ENCODE data around the gene DLG5.

Gene DLG5

GRCh38 chr10:77899080-77899477, 27.5 kb downstream of the DLG5 start:
- H3K4me3 ChIP-seq (ENCODE audit: low read depth, low read length) = no peak overlapping the region
- peak overlapping the region; percentile 33 for H2AK5ac ChIP-seq (ENCODE audit: low read length)
- H3K27me3 ChIP-seq (ENCODE audit: insufficient read depth, low read length) = no peaks in the 10 kb centered on the region
- peak overlapping the region; percentile 31 for H2BK120ac ChIP-seq (ENCODE audit: insufficient read depth, low read length, poor library complexity)
- peak overlapping the region; percentile 56 for H2BK12ac ChIP-seq (ENCODE audit: low read length)
- H3K14ac ChIP-seq (ENCODE audit: low read length) = peak overlapping the region; percentile 31
- peak overlapping the region; percentile 40 for H3K18ac ChIP-seq (ENCODE audit: low read length)
- H2AFZ ChIP-seq (ENCODE audit: insufficient read depth, low read length, poor library complexity) = no peak overlapping the region
- no peak overlapping the region for H4K12ac ChIP-seq (ENCODE audit: low read depth, low read length)
- no peak overlapping the region for H3K4me2 ChIP-seq (ENCODE audit: low read length)
- no peak overlapping the region for H3K23ac ChIP-seq (ENCODE audit: low read length)
- H3K4me1 ChIP-seq (ENCODE audit: control insufficient read depth in 1 of 2, insufficient read depth in 2 of 2, low read length in 2 of 2) = peaks cover 23 to 27% of the 10 kb centered on the region in 2 experiments
- WGBS (ENCODE audit: extremely low coverage, insufficient coverage, insufficient read length) = no CpG with 5 or more reads among the region's 4 CpGs
- peak overlapping the region; percentile 19 for H4K8ac ChIP-seq (ENCODE audit: low read depth, low read length)
- H3K9ac ChIP-seq (ENCODE audit: low read length) = no peak overlapping the region
- H3K79me1 ChIP-seq (ENCODE audit: low read length) = peaks cover 16% of the 10 kb centered on the region
- no peak for DNase-seq
- peak overlapping the region; percentile 12 for H2BK5ac ChIP-seq (ENCODE audit: low read depth, low read length, poor library complexity)
- H3K9me3 ChIP-seq (ENCODE audit: insufficient read depth, low read depth, low read length) = no peaks in the 10 kb centered on the region
- no peaks in the 10 kb centered on the region for H3K36me3 ChIP-seq (ENCODE audit: control insufficient read depth in 1 of 2, insufficient read depth in 2 of 2, low read length in 2 of 2)
- H4K91ac ChIP-seq (ENCODE audit: low read depth, low read length) = peak overlapping the region; percentile 40
- H3K4ac ChIP-seq (ENCODE audit: low read depth, low read length) = peak overlapping the region; percentile 72
- peak overlapping the region; percentile 2 for H3K27ac ChIP-seq (ENCODE audit: low read depth, low read length)
- H3K79me2 ChIP-seq (ENCODE audit: control insufficient read depth, insufficient read depth, low read length, poor library complexity) = peaks cover 13% of the 10 kb centered on the region

GRCh38 chr10:77898323-77899079, 28.1 kb downstream of the DLG5 start:
- no CpG with 5 or more reads among the region's 19 CpGs for WGBS (ENCODE audit: extremely low coverage, insufficient coverage, insufficient read length)
- Histone ChIP-seq H3K23ac (ENCODE audit: low read length) (no peak overlapping the region), H2AK5ac (ENCODE audit: low read length) (peak overlapping the region; percentile 33), H2BK12ac (ENCODE audit: low read length) (peak overlapping the region; percentile 56), H3K4me3 (ENCODE audit: low read depth, low read length) (no peak overlapping the region), H3K9me3 (ENCODE audit: insufficient read depth, low read depth, low read length) (no peaks in the 10 kb centered on the region), H4K91ac (ENCODE audit: low read depth, low read length) (peak overlapping the region; percentile 60), H3K27me3 (ENCODE audit: insufficient read depth, low read length) (no peaks in the 10 kb centered on the region), H3K4me2 (ENCODE audit: low read length) (no peak overlapping the region), H2BK5ac (ENCODE audit: low read depth, low read length, poor library complexity) (no peak overlapping the region), H3K18ac (ENCODE audit: low read length) (peak overlapping the region; percentile 55), H3K79me1 (ENCODE audit: low read length) (peaks cover 16% of the 10 kb centered on the region), H3K4me1 (ENCODE audit: control insufficient read depth in 1 of 2, insufficient read depth in 2 of 2, low read length in 2 of 2) (peaks cover 27 to 32% of the 10 kb centered on the region in 2 experiments), H3K14ac (ENCODE audit: low read length) (peak overlapping the region; percentile 31), H3K9ac (ENCODE audit: low read length) (no peak overlapping the region), H3K36me3 (ENCODE audit: control insufficient read depth in 1 of 2, insufficient read depth in 2 of 2, low read length in 2 of 2) (no peaks in the 10 kb centered on the region), H2AFZ (ENCODE audit: insufficient read depth, low read length, poor library complexity) (no peak overlapping the region), H3K27ac (ENCODE audit: low read depth, low read length) (peak overlapping the region; percentile 2), H4K12ac (ENCODE audit: low read depth, low read length) (no peak overlapping the region), H3K4ac (ENCODE audit: low read depth, low read length) (peak overlapping the region; percentile 72), H3K79me2 (ENCODE audit: control insufficient read depth, insufficient read depth, low read length, poor library complexity) (peaks cover 13% of the 10 kb centered on the region), H2BK120ac (ENCODE audit: insufficient read depth, low read length, poor library complexity) (peak overlapping the region; percentile 39), H4K8ac (ENCODE audit: low read depth, low read length) (peak overlapping the region; percentile 19)
- DNase-seq = no peak

- no peak overlapping the region for H3K4me2 ChIP-seq (ENCODE audit: low read length)
- H2AK5ac ChIP-seq (ENCODE audit: low read length) = no peak overlapping the region
- no peak overlapping the region for H2BK120ac ChIP-seq (ENCODE audit: insufficient read depth, low read length, poor library complexity)
- peaks cover 38 to 48% of the 10 kb centered on the region in 2 experiments for H3K4me1 ChIP-seq (ENCODE audit: control insufficient read depth in 1 of 2, insufficient read depth in 2 of 2, low read length in 2 of 2)
- H3K79me2 ChIP-seq (ENCODE audit: control insufficient read depth, insufficient read depth, low read length, poor library complexity) = peaks cover 19% of the 10 kb centered on the region
- H3K9me3 ChIP-seq (ENCODE audit: insufficient read depth, low read depth, low read length) = peaks cover 2% of the 10 kb centered on the region
- H3K9ac ChIP-seq (ENCODE audit: low read length) = no peak overlapping the region
- WGBS (ENCODE audit: extremely low coverage, insufficient coverage, insufficient read length) = no CpG with 5 or more reads among the region's 3 CpGs
- no peaks in the 10 kb centered on the region for H3K27me3 ChIP-seq (ENCODE audit: insufficient read depth, low read length)
- H3K4me3 ChIP-seq (ENCODE audit: low read depth, low read length) = no peak overlapping the region
- no peak overlapping the region for H4K8ac ChIP-seq (ENCODE audit: low read depth, low read length)
- H3K14ac ChIP-seq (ENCODE audit: low read length) = no peak overlapping the region
- no peak overlapping the region for H2AFZ ChIP-seq (ENCODE audit: insufficient read depth, low read length, poor library complexity)
- peaks cover 0 to 2% of the 10 kb centered on the region in 2 experiments for H3K36me3 ChIP-seq (ENCODE audit: control insufficient read depth in 1 of 2, insufficient read depth in 2 of 2, low read length in 2 of 2)
- no peak overlapping the region for H4K91ac ChIP-seq (ENCODE audit: low read depth, low read length)
- H3K27ac ChIP-seq (ENCODE audit: low read depth, low read length) = no peak overlapping the region
- DNase-seq = no peak
- H3K18ac ChIP-seq (ENCODE audit: low read length) = no peak overlapping the region
- H3K23ac ChIP-seq (ENCODE audit: low read length) = no peak overlapping the region
- H2BK12ac ChIP-seq (ENCODE audit: low read length) = no peak overlapping the region
- no peak overlapping the region for H3K4ac ChIP-seq (ENCODE audit: low read depth, low read length)
- no peak overlapping the region for H2BK5ac ChIP-seq (ENCODE audit: low read depth, low read length, poor library complexity)
- H4K12ac ChIP-seq (ENCODE audit: low read depth, low read length) = no peak overlapping the region
- H3K79me1 ChIP-seq (ENCODE audit: low read length) = peaks cover 16% of the 10 kb centered on the region
Observed at GRCh38 chr10:77896058-77896457, 30.5 kb downstream of the DLG5 start.

- Histone ChIP-seq H2AFZ (ENCODE audit: insufficient read depth, low read length, poor library complexity) (no peak overlapping the region), H3K27ac (ENCODE audit: low read depth, low read length) (no peak overlapping the region), H3K79me2 (ENCODE audit: control insufficient read depth, insufficient read depth, low read length, poor library complexity) (peaks cover 16% of the 10 kb centered on the region), H3K79me1 (ENCODE audit: low read length) (peaks cover 14% of the 10 kb centered on the region), H3K4me1 (ENCODE audit: control insufficient read depth in 1 of 2, insufficient read depth in 2 of 2, low read length in 2 of 2) (peaks cover 43 to 54% of the 10 kb centered on the region in 2 experiments), H3K14ac (ENCODE audit: low read length) (no peak overlapping the region), H3K23ac (ENCODE audit: low read length) (no peak overlapping the region), H3K4me3 (ENCODE audit: low read depth, low read length) (no peak overlapping the region), H2AK5ac (ENCODE audit: low read length) (no peak overlapping the region), H4K91ac (ENCODE audit: low read depth, low read length) (no peak overlapping the region), H3K9me3 (ENCODE audit: insufficient read depth, low read depth, low read length) (peaks cover 2% of the 10 kb centered on the region), H3K9ac (ENCODE audit: low read length) (no peak overlapping the region), H2BK5ac (ENCODE audit: low read depth, low read length, poor library complexity) (peak overlapping the region; percentile 24), H3K18ac (ENCODE audit: low read length) (peak overlapping the region; percentile 63), H2BK12ac (ENCODE audit: low read length) (no peak overlapping the region), H3K27me3 (ENCODE audit: insufficient read depth, low read length) (no peaks in the 10 kb centered on the region), H2BK120ac (ENCODE audit: insufficient read depth, low read length, poor library complexity) (no peak overlapping the region), H4K12ac (ENCODE audit: low read depth, low read length) (no peak overlapping the region), H4K8ac (ENCODE audit: low read depth, low read length) (no peak overlapping the region), H3K4me2 (ENCODE audit: low read length) (no peak overlapping the region), H3K4ac (ENCODE audit: low read depth, low read length) (peak overlapping the region; percentile 37), H3K36me3 (ENCODE audit: control insufficient read depth in 1 of 2, insufficient read depth in 2 of 2, low read length in 2 of 2) (peaks cover 0 to 2% of the 10 kb centered on the region in 2 experiments)
- WGBS (ENCODE audit: extremely low coverage, insufficient coverage, insufficient read length) = no CpG with 5 or more reads among the region's 3 CpGs
- no peak for DNase-seq
Observed at GRCh38 chr10:77894058-77894457, 32.5 kb downstream of the DLG5 start.
